Esophagus squamous epithelium (tissue), 5 donors: ENCODE data around the gene PLS3. TPM values are rescaled to one million over a fixed set of nuclear protein-coding genes. Genes with fewer than 3 reads are reported as not detected.
A peak's percentile ranks its signal among the peaks of the same experiment; 100 is the strongest.

Experiments used
- DNase-seq: peaks from one replicate; lab custom pipeline; 2025; lab: John Stamatoyannopoulos, UW
- H3K27ac ChIP-seq, 4 donors: fragments of 200-600 bp; sonication (generic); one replicate each; pipeline ENCODE4 v1.5.1; 2016 to 2019; ENCODE audit warnings: mild to moderate bottlenecking in 1 of 4
- H3K27me3 ChIP-seq, 4 donors: fragments of 200-600 bp; sonication (generic); 1 replicate in 3 of 4; 2 replicates in 1 of 4; pipeline versions ENCODE4 v1.5.1 to v1.6.0; 2017 to 2021; ENCODE audit warnings: antibody characterized with exemption in 1 of 4
- H3K36me3 ChIP-seq, 3 donors: fragments of 200-600 bp; sonication (generic); one replicate each; pipeline ENCODE4 v1.5.1; 2016 to 2019
- H3K4me1 ChIP-seq, 3 donors: fragments of 200-600 bp; sonication (generic); one replicate each; pipeline ENCODE4 v1.5.1; 2017 to 2019
- H3K4me3 ChIP-seq, 4 donors: fragments of 200-600 bp; sonication (generic); 1 replicate in 3 of 4; 2 replicates in 1 of 4; pipeline ENCODE4 v1.5.1; 2016 to 2019; ENCODE audit warnings: mild to moderate bottlenecking in 2 of 4, moderate library complexity in 1 of 4
- H3K9me3 ChIP-seq, 3 donors: fragments of 200-600 bp; sonication (generic); one replicate each; pipeline ENCODE4 v1.5.1; 2016 to 2019
- CTCF ChIP-seq, 6 experiments: fragments of 450-650 bp in 4 of 6; fragments of 200-600 bp in 2 of 6; sonication (generic) in 2 of 6; IDR thresholded peaks; one replicate each; pipeline ENCODE4 v1.5.1; 2016 to 2019; ENCODE audit warnings: antibody characterized with exemption in 6 of 6, mild to moderate bottlenecking in 4 of 6, moderate library complexity in 4 of 6
- POLR2A ChIP-seq, 4 donors: fragments of 450-650 bp; IDR thresholded peaks; one replicate each; pipeline ENCODE4 v1.6.1; 2017; ENCODE audit warnings: antibody characterized with exemption in 4 of 4, mild to moderate bottlenecking in 4 of 4, moderate library complexity in 3 of 4
- WGBS, 2 donors: methylation state at CpG; one replicate each; pipeline ENCODE4 v1.1.5; 2018; 5-methylcytosine and 5-hydroxymethylcytosine counted together
- intact Hi-C: fragments of 100-400 bp; cut with DNase I; formaldehyde crosslinking; loops from one replicate; pipeline ENCODE4 v1.15.0; 2022
- total RNA-seq, 4 donors: library from RNA; depleted of rRNA; stranded (reverse); fragments of >200 nt; gene quantifications; one replicate each; pipeline ENCODE4 v1.1.0, GENCODE V29; 2016
- donor health status: DM: yes; HTN: yes; CAD: no.

PLS3 gene
- total RNA-seq: 100 to 1,000 TPM; 142 to 196 (median 149) TPM

GRCh38 chrX:115560978-115561604, at the start of gene PLS3:
Gene PLS3, plus strand, starts transcription at chrX:115561174. Its CDS starts 49,077 bp downstream, at chrX:115610251.
- intact Hi-C loops: no loop called here
- no peaks in the 10 kb centered on the region for H3K9me3 ChIP-seq
- WGBS, 2 donors: 0 to 39% methylated on average over 3 to 15 of the region's 40 CpGs

GRCh38 chrX:115518113-115518512, 42.9 kb upstream of the PLS3 start:
- intact Hi-C loops: no loop called here

More at GRCh38 chrX:115560978-115561604, at the start of gene PLS3:
- peak; percentile 2 for DNase-seq
- Histone ChIP-seq H3K4me1 (peaks cover 0 to 36% (median 3%) of the 10 kb centered on the region in 3 donors), H3K27ac (peak within 1 kb of the TSS; percentile 87 to 90 (median 89)), H3K36me3 (no peaks in the 10 kb centered on the region), H3K27me3 (peaks cover 0 to 3% (median 0%) of the 10 kb centered on the region in 4 donors), H3K4me3 (peak within 1 kb of the TSS; percentile 55 to 73 (median 62))
- TF ChIP-seq CTCF (IDR thresholded peaks at IDR 0.05): no peak
- TF ChIP-seq POLR2A (IDR thresholded peaks at IDR 0.05): peak in 2 of 4 donors; percentile 51 to 58

GRCh38 chrX:115521741-115522140, 39.2 kb upstream of the PLS3 start:
- TF ChIP-seq POLR2A (IDR thresholded peaks at IDR 0.05): no peak
- TF ChIP-seq CTCF (IDR thresholded peaks at IDR 0.05): no peak
- H3K4me1 ChIP-seq: no peaks in the 10 kb centered on the region
- H3K9me3 ChIP-seq: no peaks in the 10 kb centered on the region
- WGBS, 2 donors: 14 to 22% methylated on average over 1 of the region's 1 CpG
- no peaks in the 10 kb centered on the region for H3K27me3 ChIP-seq
- intact Hi-C loops: no loop called here
- no peak for DNase-seq
- H3K27ac ChIP-seq: no peak overlapping the region
- no peak overlapping the region for H3K4me3 ChIP-seq
- no peaks in the 10 kb centered on the region for H3K36me3 ChIP-seq

More at GRCh38 chrX:115518113-115518512, 42.9 kb upstream of the PLS3 start:
- TF ChIP-seq CTCF (IDR thresholded peaks at IDR 0.05): no peak
- no peak for TF ChIP-seq POLR2A (IDR thresholded peaks at IDR 0.05)
- Histone ChIP-seq H3K4me3 (no peak overlapping the region), H3K36me3 (no peaks in the 10 kb centered on the region), H3K4me1 (no peaks in the 10 kb centered on the region), H3K27ac (no peak overlapping the region), H3K27me3 (no peaks in the 10 kb centered on the region), H3K9me3 (no peaks in the 10 kb centered on the region)
- DNase-seq: no peak
- 60 to 81% methylated on average over 2 of the region's 2 CpGs for WGBS, 2 donors

- H3K9me3 ChIP-seq: no peaks in the 10 kb centered on the region
- H3K4me1 ChIP-seq: no peaks in the 10 kb centered on the region
- no peaks in the 10 kb centered on the region for H3K36me3 ChIP-seq
- intact Hi-C loops: no loop called here
- DNase-seq: no peak
- H3K27ac ChIP-seq: no peak overlapping the region
- H3K4me3 ChIP-seq: no peak overlapping the region
- no peak for TF ChIP-seq POLR2A (IDR thresholded peaks at IDR 0.05)
- no peak for TF ChIP-seq CTCF (IDR thresholded peaks at IDR 0.05)
- no peaks in the 10 kb centered on the region for H3K27me3 ChIP-seq
These were observed 38.0 kb upstream of the PLS3 start for GRCh38 chrX:115522952-115523351.

- WGBS, 2 donors: 75% methylated on average over 6 of the region's 7 CpGs; no CpG with 5 or more reads in 1 of the 2 donors
- no peaks in the 10 kb centered on the region for H3K4me1 ChIP-seq
- no peaks in the 10 kb centered on the region for H3K9me3 ChIP-seq
- no peaks in the 10 kb centered on the region for H3K27me3 ChIP-seq
- H3K36me3 ChIP-seq: no peaks in the 10 kb centered on the region
- no peak overlapping the region for H3K27ac ChIP-seq
- H3K4me3 ChIP-seq: no peak overlapping the region
- intact Hi-C loops: no loop called here
- TF ChIP-seq CTCF (IDR thresholded peaks at IDR 0.05) (no peak), POLR2A (IDR thresholded peaks at IDR 0.05) (no peak)
- no peak for DNase-seq
These were observed 35.5 kb upstream of the PLS3 start for GRCh38 chrX:115525486-115525885.
